Aorta (tissue), 5 donors: ENCODE results near the gene CST6. TPM values are rescaled to one million over a fixed set of nuclear protein-coding genes. Genes with fewer than 3 reads are reported as not detected.
A peak's percentile ranks its signal among the peaks of the same experiment; 100 is the strongest.
"Not testable (repeated sequence)": the region's sequence is repeated elsewhere in the genome, so short reads cannot be mapped to it uniquely, and the experiment has no call there.

Experiments used
- ATAC-seq: fragments of 200-7000 bp; cut with Tn5 transposase; one replicate; pipeline ENCODE4 v1.9.1; 2022; ENCODE audit warnings: moderate library complexity; ENCODE audit not compliant: low FRiP score
- DNase-seq, 2 donors: peaks; one replicate each; pipeline ENCODE4 v3.0.0-alpha.2; 2020
- H3K27ac ChIP-seq, 2 donors: one replicate each; pipeline ENCODE4 v1.5.1; 2013; ENCODE audit warnings: low read length in 2 of 2, mild to moderate bottlenecking in 2 of 2, moderate library complexity in 2 of 2, control low read depth in 1 of 2, inconsistent platforms in 1 of 2, low read depth in 1 of 2
- H3K27me3 ChIP-seq, 2 donors: one replicate each; pipeline ENCODE4 v1.6.1; 2013; ENCODE audit warnings: control low read depth in 1 of 2, low read length in 1 of 2, mild to moderate bottlenecking in 1 of 2, moderate library complexity in 1 of 2; ENCODE audit not compliant: insufficient read depth in 2 of 2, control insufficient read depth in 1 of 2
- H3K36me3 ChIP-seq, 2 donors: one replicate each; pipeline ENCODE4 v1.6.1; 2013; ENCODE audit warnings: control low read depth in 1 of 2, low read length in 1 of 2, mild to moderate bottlenecking in 1 of 2; ENCODE audit not compliant: insufficient read depth in 2 of 2, control insufficient read depth in 1 of 2
- H3K4me1 ChIP-seq, 2 donors: one replicate each; pipeline ENCODE4 v1.6.1; 2013; ENCODE audit warnings: low read length in 2 of 2, control low read depth in 1 of 2, mild to moderate bottlenecking in 1 of 2, moderate library complexity in 1 of 2; ENCODE audit not compliant: insufficient read depth in 2 of 2, control insufficient read depth in 1 of 2
- H3K4me3 ChIP-seq, 2 donors: one replicate each; pipeline ENCODE4 v1.5.1; 2013; ENCODE audit warnings: low read length in 2 of 2, control low read depth in 1 of 2, mild to moderate bottlenecking in 1 of 2
- H3K9me3 ChIP-seq: one replicate; pipeline ENCODE4 v1.6.1; 2013; ENCODE audit warnings: mild to moderate bottlenecking, low read length; ENCODE audit not compliant: control insufficient read depth
- WGBS, 2 donors: extraction: QIAGEN DNeasy Blood & Tissue Kit; methylation state at CpG; one replicate each; pipeline ENCODE4 v1.1.7; 2013; 5-methylcytosine and 5-hydroxymethylcytosine counted together
- intact Hi-C, 2 donors: fragments of 100-400 bp; cut with DNase I; formaldehyde crosslinking; loops; one replicate each; pipeline versions ENCODE4 v1.14.2 to v1.15.0; 2022
- polyA plus RNA-seq, 2 donors: library from polyadenylated mRNA; stranded (reverse); fragments of 200-250 nt; gene quantifications; one replicate each; pipeline ENCODE4 v1.2.3, GENCODE V29; 2013
- total RNA-seq, 2 donors: library from RNA; stranded (reverse); fragmentation: NEBNext Ultra II Directional; extraction: Animal tissue kit (Norgen Biotek cat#: 25700); gene quantifications; one replicate each; pipeline ENCODE4 v1.2.1, GENCODE V29; 2021
- donor health status: healthy with polysubstance abuse.
- donor health status: Bipolar disorder and iron deficiency.
- donor health status: DM: no; HTN: no; CAD: no.
- donor health status: DM: no; HTN: no; CAD: no.
- donor health status: DM: yes; HTN: yes; CAD: no.

The CST6 gene
- total and polyA plus RNA-seq, 4 donors = 6.6 to 28.0 (median 16.5) TPM

DNA sequence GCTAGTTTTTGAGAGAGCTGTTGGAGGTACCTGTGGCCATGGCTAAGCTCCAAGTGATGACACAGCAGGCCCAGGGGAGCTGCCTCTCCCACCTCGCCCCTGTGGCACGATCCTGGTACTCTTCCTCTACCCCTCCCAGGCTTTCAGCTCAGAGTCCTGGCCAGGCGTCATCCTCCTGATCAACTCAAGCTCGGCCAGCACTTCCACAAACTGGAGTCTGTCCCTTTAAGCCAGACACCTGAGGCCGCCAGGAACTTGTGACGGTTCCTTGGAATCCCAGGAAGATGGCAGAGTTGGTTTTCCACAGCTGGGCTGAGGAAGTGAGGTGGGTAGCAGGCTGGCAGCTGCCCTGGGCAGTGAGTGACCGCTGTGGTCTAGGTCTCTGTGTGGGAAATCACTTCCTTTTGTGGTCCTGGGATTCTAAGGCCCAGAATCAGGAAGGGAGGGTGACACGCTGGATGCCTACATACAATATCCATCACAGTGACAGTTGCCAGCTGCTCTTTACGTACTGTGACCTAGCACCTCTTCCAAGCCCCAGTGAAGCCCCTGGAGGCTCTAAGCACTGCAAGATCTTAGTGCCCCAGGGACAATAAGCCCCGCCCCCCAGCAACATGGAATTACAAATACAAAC lies 3.2 kb upstream of the CST6 start:
- DNase-seq (no peak), ATAC-seq (no peak)
- no peak overlapping the region for H3K4me3 ChIP-seq
- no peaks in the 10 kb centered on the region for H3K36me3 ChIP-seq
- no peaks in the 10 kb centered on the region for H3K27me3 ChIP-seq
- H3K9me3 ChIP-seq = no peaks in the 10 kb centered on the region
- 60 to 64% methylated on average over 10 of the region's 10 CpGs for WGBS, 2 donors
- no peaks in the 10 kb centered on the region for H3K4me1 ChIP-seq
- intact Hi-C loops = no loop called here
- peak overlapping the region in 1 of 2 donors; percentile 16 for H3K27ac ChIP-seq

- H3K27me3 ChIP-seq, H3K36me3 ChIP-seq, intact Hi-C loops, H3K4me3 ChIP-seq, H3K4me1 ChIP-seq, ATAC-seq, DNase-seq, H3K9me3 ChIP-seq, H3K27ac ChIP-seq: not testable (repeated sequence)
- 90 to 93% methylated on average over 4 of the region's 4 CpGs for WGBS, 2 donors
Measured at GRCh38 chr11:66010036-66010435, 1.8 kb upstream of the CST6 start.

GRCh38 chr11:66011239-66011784 lies 496 bp upstream of the CST6 start:
- no peaks in the 10 kb centered on the region for H3K27me3 ChIP-seq
- H3K36me3 ChIP-seq = no peaks in the 10 kb centered on the region
- no peaks in the 10 kb centered on the region for H3K4me1 ChIP-seq
- intact Hi-C loops = no loop called here
- 38 to 42% methylated on average over 13 to 14 of the region's 14 CpGs for whole genome bisulfite sequencing, 2 donors
- peak overlapping the region; percentile 57 to 59 for H3K27ac ChIP-seq
- no peaks in the 10 kb centered on the region for H3K9me3 ChIP-seq
- ATAC-seq (no peak), DNase-seq (no peak)
- no peak overlapping the region for H3K4me3 ChIP-seq

DNA sequence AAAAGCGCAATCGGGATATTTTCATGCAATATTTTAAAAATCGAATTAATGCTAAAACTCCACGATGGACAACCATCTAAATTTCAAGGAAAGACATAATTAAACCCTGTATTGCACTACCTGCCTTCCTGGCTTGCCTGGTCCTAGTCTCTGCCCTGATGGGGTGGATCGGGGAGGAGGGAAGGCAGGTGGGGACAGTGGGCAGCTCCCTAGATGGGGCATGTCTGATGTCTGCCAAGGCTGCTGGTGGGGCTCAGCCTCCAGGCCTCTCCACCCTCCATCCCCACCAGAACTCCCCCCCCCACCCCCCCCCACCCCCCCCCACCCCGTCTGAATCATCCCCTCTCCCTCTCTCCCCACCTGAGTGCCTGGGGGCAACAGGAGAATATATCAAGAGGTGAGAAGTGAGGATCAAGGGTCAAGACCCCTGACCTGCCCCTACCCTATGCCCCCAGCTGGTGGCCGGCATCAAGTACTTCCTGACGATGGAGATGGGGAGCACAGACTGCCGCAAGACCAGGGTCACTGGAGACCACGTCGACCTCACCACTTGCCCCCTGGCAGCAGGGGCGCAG lies 650 bp downstream of the CST6 start:
- 72 to 79% methylated on average over 11 to 12 of the region's 12 CpGs for WGBS, 2 donors
- Histone ChIP-seq H3K4me1 (no peaks in the 10 kb centered on the region), H3K4me3 (no peak overlapping the region), H3K27ac (peak overlapping the region; percentile 57 to 59), H3K36me3 (no peaks in the 10 kb centered on the region), H3K27me3 (no peaks in the 10 kb centered on the region), H3K9me3 (no peaks in the 10 kb centered on the region)
- intact Hi-C loops = no loop called here
- DNase-seq (no peak), ATAC-seq (no peak)

GRCh38 chr11:66012946-66013761 lies 1.3 kb downstream of the CST6 start:
- H3K9me3 ChIP-seq = no peaks in the 10 kb centered on the region
- 65 to 66% methylated on average over 12 of the region's 12 CpGs for WGBS, 2 donors
- H3K4me1 ChIP-seq = no peaks in the 10 kb centered on the region
- no peaks in the 10 kb centered on the region for H3K36me3 ChIP-seq
- peak overlapping the region; percentile 48 to 57 for H3K27ac ChIP-seq
- peak in 1 of 2 donors; percentile 66 for DNase-seq
- no peaks in the 10 kb centered on the region for H3K27me3 ChIP-seq
- intact Hi-C loops = no loop called here
- H3K4me3 ChIP-seq = no peak overlapping the region
- no peak for ATAC-seq

GRCh38 chr11:66013762-66014100 lies 1.9 kb downstream of the CST6 start:
- 87% methylated on average over 7 of the region's 7 CpGs for WGBS, 2 donors
- no peaks in the 10 kb centered on the region for H3K4me1 ChIP-seq
- H3K36me3 ChIP-seq = no peaks in the 10 kb centered on the region
- intact Hi-C loops = no loop called here
- no peaks in the 10 kb centered on the region for H3K27me3 ChIP-seq
- no peak overlapping the region for H3K4me3 ChIP-seq
- peak overlapping the region in 1 of 2 donors; percentile 48 for H3K27ac ChIP-seq
- DNase-seq = no peak
- no peaks in the 10 kb centered on the region for H3K9me3 ChIP-seq
- ATAC-seq = no peak

DNA sequence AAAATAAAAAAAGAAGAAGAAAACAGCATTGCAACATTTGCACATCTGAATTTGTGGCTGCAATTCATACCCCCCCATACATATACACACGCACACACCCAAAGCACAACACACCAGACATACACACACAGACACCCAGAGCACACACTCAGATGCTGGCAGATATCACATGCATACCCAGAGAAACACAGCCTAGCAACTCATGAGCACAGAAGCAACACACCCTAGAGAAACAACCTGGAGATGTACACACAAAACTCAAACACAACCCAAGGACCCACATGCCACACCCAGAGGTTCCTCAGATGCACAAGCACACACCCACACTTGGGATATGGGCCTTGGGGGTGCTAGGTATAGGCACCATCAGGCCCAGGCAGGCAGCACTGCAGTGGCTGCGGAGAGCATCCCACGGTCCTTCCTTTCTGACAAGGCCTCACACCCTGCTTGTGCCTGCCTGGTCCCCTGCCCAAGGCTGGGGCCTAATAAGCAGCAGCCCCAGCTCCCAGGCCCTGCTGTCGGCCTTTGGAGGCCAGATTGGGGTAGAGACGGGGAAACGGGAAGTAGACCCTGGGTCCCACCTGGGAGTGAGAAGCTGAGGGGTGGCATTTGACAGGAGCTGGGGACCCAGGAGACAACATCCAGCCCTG lies 3.1 kb downstream of the CST6 start:
- H3K4me1 ChIP-seq = no peaks in the 10 kb centered on the region

DNA sequence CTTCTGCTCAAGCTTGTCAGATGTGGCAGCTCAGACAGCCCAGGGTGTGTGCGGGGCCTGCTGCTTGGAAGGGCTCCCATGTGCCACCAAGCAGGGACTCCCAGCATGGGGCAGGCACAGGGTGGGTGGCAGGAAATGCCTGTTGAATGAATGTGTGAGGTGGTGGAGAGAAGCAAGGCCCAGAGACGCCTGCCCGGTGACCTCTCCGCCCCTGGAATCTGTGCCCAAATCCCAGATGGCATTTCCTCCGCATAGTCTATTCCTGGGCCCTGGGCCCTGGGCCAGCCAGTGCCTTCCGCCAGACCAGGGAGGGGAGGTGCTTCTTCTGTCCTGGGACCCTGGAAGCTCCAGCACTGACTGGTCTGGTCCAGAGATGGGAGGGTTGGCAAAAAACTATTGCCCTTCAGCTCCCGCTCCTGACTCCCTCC lies 3.7 kb downstream of the CST6 start:
- H3K27me3 ChIP-seq = no peaks in the 10 kb centered on the region
- peak overlapping the region; percentile 88 to 93 for H3K27ac ChIP-seq
- intact Hi-C loops = no loop called here
- DNase-seq (peak; percentile 93 to 96), ATAC-seq (peak; percentile 76)
- no peaks in the 10 kb centered on the region for H3K4me1 ChIP-seq
- no peaks in the 10 kb centered on the region for H3K9me3 ChIP-seq
- WGBS, 2 donors = 2 to 6% methylated on average over 7 of the region's 7 CpGs
- H3K4me3 ChIP-seq = no peak overlapping the region
- H3K36me3 ChIP-seq = no peaks in the 10 kb centered on the region

More for the DNA sequence above, 3.1 kb downstream of the CST6 start:
- whole genome bisulfite sequencing, 2 donors = 27 to 31% methylated on average over 6 of the region's 6 CpGs
- Histone ChIP-seq H3K4me3 (no peak overlapping the region), H3K27ac (peak overlapping the region; percentile 48 to 93), H3K9me3 (no peaks in the 10 kb centered on the region), H3K27me3 (no peaks in the 10 kb centered on the region), H3K36me3 (no peaks in the 10 kb centered on the region)
- intact Hi-C loops = no loop called here
- no peak for DNase-seq
- peak; percentile 37 for ATAC-seq
